ENCODE data around the gene IL10RA. TPM values are rescaled to one million over a fixed set of nuclear protein-coding genes. Genes with fewer than 3 reads are reported as not detected.

IL10RA gene
- total and polyA plus RNA-seq, 9 of the 15 experiments (the other 6 are each of a cell fraction or from before 2014, with no cell fraction given): 0.17 to 17.3 (median 2.9) TPM

- CTCF ChIA-PET (ENCODE audit: low intra/inter-chr PET ratio): interaction anchor here (0.6 kb wide), 1 partner anchor 67 kb away, joined by 3 read pairs; no protein-coding TSS in a partner anchor
- peak overlapping the region; percentile 77 to 91; a peak in 2 of 4 replicates for H3K9ac ChIP-seq (ENCODE audit: insufficient read depth in 1 of 2, low read depth in 2 of 2, low read length in 2 of 2)
- peak; percentile 29 for FAIRE-seq
- peak overlapping the region; percentile 59 for H3K4me3 ChIP-seq
- intact Hi-C loops (cut with micrococcal nuclease) (loop anchor here (5.0 kb wide), 2 partner anchors 35 to 65 kb away; no protein-coding TSS in a partner anchor), in situ Hi-C loops (cut with MboI) (no loop called here)
- no peaks in the 10 kb centered on the region; a peak in 1 of 5 replicates for H3K27me3 ChIP-seq (ENCODE audit: control insufficient read depth in 2 of 2, insufficient read depth in 2 of 2, low read length in 2 of 2)
- peak overlapping the region; percentile 90 for H3K4me2 ChIP-seq (ENCODE audit: insufficient read depth, low read length)
- no peak for ATAC-seq
- POLR2A ChIA-PET: interaction anchor here (1.1 to 2.5 kb wide), 4 partner anchors 9 to 18 kb away, joined by 3 to 9 read pairs (median 6); no protein-coding TSS in a partner anchor
- 47% methylated on average over 15 of the region's 15 CpGs for WGBS (ENCODE audit: insufficient coverage, low coverage, missing lambda C conversion rate)
- no peak for DNase-seq (ENCODE audit: extremely low read depth in 1 of 4, low spot score in 3 of 4)
- no peak overlapping the region for H3K27ac ChIP-seq (ENCODE audit: extremely low read depth, low read depth, low read length)
- peaks cover 12 to 15% of the 10 kb centered on the region in 2 experiments; a peak in 4 of 5 replicates for H3K4me1 ChIP-seq (replicated peaks in 1 of 2; ENCODE audit: control insufficient read depth in 2 of 2, insufficient read depth in 2 of 2, low read length in 2 of 2)
- no peak for TF ChIP-seq ZNF449 (CRISPR knock-in tag; IDR thresholded peaks at IDR 0.05)
- TF ChIP-seq HDAC1 (IDR thresholded peaks at IDR 0.05): no peak
- 0 out of 2 replicates have a peak, but pooled peaks have one; percentile 5 for TF ChIP-seq FOSL1 (tag; conservative IDR thresholded peaks at IDR 0.05)
- no peak for TF ChIP-seq ZNF445 (CRISPR knock-in tag; IDR thresholded peaks at IDR 0.05; ENCODE audit: low read depth)
- TF ChIP-seq TOE1 (IDR thresholded peaks at IDR 0.05; ENCODE audit: borderline replicate concordance): 0 out of 2 replicates have a peak, but pooled peaks have one; percentile 16
- TF ChIP-seq TOE1 (CRISPR knock-in tag; IDR thresholded peaks at IDR 0.05; ENCODE audit: borderline replicate concordance, low read depth): no peak
- peak; percentile 14; the same call in 1 of the 2 replicates for TF ChIP-seq TFE3 (CRISPR knock-in tag; IDR thresholded peaks at IDR 0.05)
- peak in 1 of 2 experiments; percentile 72; a peak in 2 of 4 replicates for TF ChIP-seq MLLT1 (IDR thresholded peaks at IDR 0.05)
- TF ChIP-seq CEBPB (tag; IDR thresholded peaks at IDR 0.05): peak; percentile 84
- no peak for TF ChIP-seq CEBPG (CRISPR knock-in tag; IDR thresholded peaks at IDR 0.05)
- 0 out of 4 replicates have a peak, but pooled peaks of 1 of the 2 experiments have one; percentile 23 for TF ChIP-seq CEBPG (tag; conservative IDR thresholded peaks at IDR 0.05 in 1 of 2, IDR thresholded peaks at IDR 0.05 in 1 of 2)
- TF ChIP-seq BHLHE40 (IDR thresholded peaks at IDR 0.05; ENCODE audit: low read length): peak; percentile 69
- TF ChIP-seq BRF2 (IDR thresholded peaks at IDR 0.05; ENCODE audit: borderline replicate concordance, insufficient read depth, insufficient read length): no peak
- no peaks in the 10 kb centered on the region for H3K36me3 ChIP-seq (ENCODE audit: control insufficient read depth, insufficient read depth, low read length)
- peaks cover 3% of the 10 kb centered on the region; the same call in 1 of the 3 replicates for H3K79me2 ChIP-seq (ENCODE audit: control insufficient read depth, insufficient read depth, low read length)
- no peaks in the 10 kb centered on the region for H3K9me3 ChIP-seq (replicated peaks; ENCODE audit: control insufficient read depth, insufficient read depth, low read depth, low read length)
- BruUV-seq (replicated peaks): no TSS peak
- H3K9me1 ChIP-seq (ENCODE audit: control insufficient read depth, insufficient read depth, low read length): no peaks in the 10 kb centered on the region
- no peaks in the 10 kb centered on the region for H4K20me1 ChIP-seq (replicated peaks; ENCODE audit: control insufficient read depth, insufficient read depth, low read length)
- peak overlapping the region; percentile 98; the same call in 1 of the 2 replicates for H2AFZ ChIP-seq (ENCODE audit: low read depth, low read length)
Observed at GRCh38 chr11:117986981-117987574, 884 bp downstream of the IL10RA start.
